GM23338 (cell line): ENCODE data around the gene CSTF1. TPM values are rescaled to one million over a fixed set of nuclear protein-coding genes. Genes with fewer than 3 reads are reported as not detected.

ENCODE experiments used
- ATAC-seq: fragments of 200-7000 bp; cut with Tn5 transposase; 3 replicates; pipeline ENCODE4 v1.9.1; 2020
- DNase-seq: peaks from one replicate; pipeline ENCODE4 v3.0.0-alpha.2; 2015; ENCODE audit warnings: low spot score
- H2AFZ ChIP-seq: fragments of 200-600 bp; sonication (generic); 2 replicates; pipeline ENCODE4 v1.8.0; 2016; ENCODE audit warnings: antibody characterized with exemption, mild to moderate bottlenecking, moderate library complexity
- H3F3A ChIP-seq: fragments of 200-600 bp; sonication (generic); replicated peaks from 2 replicates; pipeline ENCODE4 v1.8.0; 2017; ENCODE audit warnings: antibody characterized with exemption, mixed run types, low read depth
- H3K27ac ChIP-seq: fragments of 200-600 bp; sonication (generic); 2 replicates; pipeline ENCODE4 v1.6.1; 2016; ENCODE audit warnings: low read depth
- H3K27me3 ChIP-seq: fragments of 200-600 bp; sonication (generic); 2 replicates; pipeline ENCODE4 v1.8.0; 2016; ENCODE audit warnings: mild to moderate bottlenecking, mixed run types, moderate library complexity; ENCODE audit not compliant: insufficient read depth
- H3K36me3 ChIP-seq: fragments of 200-600 bp; sonication (generic); 2 replicates; pipeline ENCODE4 v1.8.0; 2016; ENCODE audit warnings: mild to moderate bottlenecking; ENCODE audit not compliant: insufficient read depth
- H3K4me1 ChIP-seq: fragments of 200-600 bp; sonication (generic); 2 replicates; pipeline ENCODE4 v1.8.0; 2016; ENCODE audit warnings: mild to moderate bottlenecking, moderate library complexity; ENCODE audit not compliant: insufficient read depth
- H3K4me2 ChIP-seq: fragments of 200-600 bp; sonication (generic); 2 replicates; pipeline ENCODE4 v1.7.1; 2017; ENCODE audit warnings: mixed run types
- H3K4me3 ChIP-seq: fragments of 200-600 bp; sonication (generic); 2 replicates; pipeline ENCODE4 v1.6.1; 2016; ENCODE audit warnings: mixed run types
- H3K79me2 ChIP-seq: fragments of 200-600 bp; sonication (generic); replicated peaks from 2 replicates; pipeline ENCODE4 v1.8.0; 2017; ENCODE audit warnings: mild to moderate bottlenecking; ENCODE audit not compliant: insufficient read depth
- H3K9me2 ChIP-seq: fragments of 200-600 bp; sonication (generic); 2 replicates; pipeline ENCODE4 v1.8.0; 2017; ENCODE audit not compliant: insufficient read depth
- H4K20me1 ChIP-seq: fragments of 200-600 bp; sonication (generic); replicated peaks from 2 replicates; pipeline ENCODE4 v1.8.0; 2017; ENCODE audit warnings: mild to moderate bottlenecking; ENCODE audit not compliant: insufficient read depth
- H3K27ac Mint-ChIP-seq: 2 replicates; pipeline ENCODE4 v1.8.0; 2020; ENCODE audit warnings: inconsistent platforms, mild to moderate bottlenecking, moderate library complexity, mixed read lengths
- H3K27me3 Mint-ChIP-seq: 3 replicates; pipeline ENCODE4 v1.8.0; 2022; ENCODE audit warnings: low read depth, mild to moderate bottlenecking, moderate library complexity, mixed read lengths, inconsistent platforms; ENCODE audit not compliant: insufficient read depth, poor library complexity
- H3K36me3 Mint-ChIP-seq: 3 replicates; pipeline ENCODE4 v1.8.0; 2021; ENCODE audit warnings: low read depth, mild to moderate bottlenecking, inconsistent platforms, moderate library complexity, mixed read lengths
- H3K4me1 Mint-ChIP-seq: 3 replicates; pipeline ENCODE4 v1.8.0; 2020; ENCODE audit warnings: mild to moderate bottlenecking, inconsistent platforms, mixed read lengths
- H3K4me3 Mint-ChIP-seq: 3 replicates; pipeline ENCODE4 v1.8.0; 2021; ENCODE audit warnings: moderate library complexity, mild to moderate bottlenecking, inconsistent platforms, mixed read lengths
- H3K9me3 Mint-ChIP-seq: 3 replicates; pipeline ENCODE4 v1.8.0; 2020; ENCODE audit warnings: moderate library complexity, mild to moderate bottlenecking, inconsistent platforms, mixed read lengths
- CREB1 ChIP-seq: fragments of 250-450 bp; sonication (Bioruptor Pico); IDR thresholded peaks from 2 replicates; pipeline ENCODE4 v1.5.0; 2020; ENCODE audit warnings: low read depth, mild to moderate bottlenecking, moderate library complexity
- CTCF ChIP-seq, 2 experiments: fragments of 200-600 bp in 1 of 2; sonication (generic) in 1 of 2; conservative IDR thresholded peaks; 2 replicates each; pipeline versions ENCODE4 v1.5.1 to v1.6.1; 2016 to 2017; ENCODE audit warnings: antibody characterized with exemption in 2 of 2, low read depth in 2 of 2, mild to moderate bottlenecking in 2 of 2, moderate library complexity in 1 of 2
- ETS1 ChIP-seq: IDR thresholded peaks from 2 replicates; pipeline ENCODE4 v1.6.1; 2016; ENCODE audit warnings: antibody characterized with exemption
- EZH2 ChIP-seq: fragments of 200-600 bp; sonication (generic); IDR thresholded peaks from one replicate; pipeline ENCODE4 v1.8.0; 2017; ENCODE audit warnings: antibody characterized with exemption, mild to moderate bottlenecking, low read depth; ENCODE audit not compliant: unreplicated experiment
- JUNB ChIP-seq: IDR thresholded peaks from one replicate; pipeline ENCODE4 v1.6.1; 2016; ENCODE audit warnings: antibody characterized with exemption; ENCODE audit not compliant: unreplicated experiment
- NANOG ChIP-seq: IDR thresholded peaks from 2 replicates; pipeline ENCODE4 v1.6.1; 2016; ENCODE audit warnings: antibody characterized with exemption, borderline replicate concordance
- POLR2AphosphoS5 ChIP-seq: IDR thresholded peaks from 2 replicates; pipeline ENCODE4 v1.6.1; 2016; ENCODE audit warnings: antibody characterized with exemption, low read depth
- REST ChIP-seq: IDR thresholded peaks from one replicate; pipeline ENCODE4 v1.6.1; 2018; ENCODE audit warnings: antibody characterized with exemption; ENCODE audit not compliant: unreplicated experiment
- STAT1 ChIP-seq: IDR thresholded peaks from one replicate; pipeline ENCODE4 v1.6.1; 2016; ENCODE audit warnings: antibody characterized with exemption; ENCODE audit not compliant: unreplicated experiment
- ZNF114 ChIP-seq: fragments of 250-450 bp; sonication (Bioruptor Pico); IDR thresholded peaks from 2 replicates; pipeline ENCODE4 v1.5.0; 2020; ENCODE audit warnings: mild to moderate bottlenecking, moderate library complexity
- ZNF331 ChIP-seq: fragments of 250-450 bp; sonication (Bioruptor Pico); IDR thresholded peaks from 2 replicates; pipeline ENCODE4 v1.5.0; 2020; ENCODE audit warnings: low read depth, mild to moderate bottlenecking, moderate library complexity
- ZNF462 ChIP-seq: fragments of 250-450 bp; sonication (Bioruptor Pico); IDR thresholded peaks from 2 replicates; pipeline ENCODE4 v1.5.0; 2020; ENCODE audit warnings: mild to moderate bottlenecking, moderate library complexity
- polyA plus RNA-seq: library from polyadenylated mRNA; unstranded; fragments of >200 nt; fragmentation: Nextera tagmentation; extraction: Ambion mirVana; gene quantifications from 2 replicates; pipeline ENCODE4 v1.2.1, GENCODE V29; 2016
- total RNA-seq: library from RNA; depleted of rRNA; stranded (reverse); fragments of >200 nt; shearing (Covaris generic); gene quantifications from 2 replicates; pipeline ENCODE4 v1.2.3, GENCODE V29; 2014

The CSTF1 gene
- total and polyA plus RNA-seq, 2 experiments from 2014 or later = 21.5 to 62.3 TPM

GRCh38 chr20:56424931-56425330, 32.5 kb downstream of the CSTF1 start:
- H3K9me3 Mint-ChIP-seq = no peaks in the 10 kb centered on the region; the same call in 2 of the 3 replicates
- Histone ChIP-seq H3K4me3 (no peak overlapping the region), H3K4me1 (no peaks in the 10 kb centered on the region), H3K79me2 (no peaks in the 10 kb centered on the region), H4K20me1 (no peaks in the 10 kb centered on the region), H3K4me2 (no peak overlapping the region), H2AFZ (no peak overlapping the region), H3K36me3 (no peaks in the 10 kb centered on the region), H3K27ac (no peak overlapping the region), H3K9me2 (no peaks in the 10 kb centered on the region), H3F3A (no peaks in the 10 kb centered on the region), H3K27me3 (peaks cover 16% of the 10 kb centered on the region; the same call in 1 of the 2 replicates)
- no peak for ATAC-seq
- peaks cover 37% of the 10 kb centered on the region for H3K27me3 Mint-ChIP-seq
- no peak overlapping the region for H3K4me3 Mint-ChIP-seq
- peaks cover 11% of the 10 kb centered on the region for H3K4me1 Mint-ChIP-seq
- no peak overlapping the region for H3K27ac Mint-ChIP-seq
- DNase-seq = no peak
- TF ChIP-seq CREB1 (CRISPR knock-in tag) (no peak), JUNB (no peak), ETS1 (no peak), REST (no peak), ZNF462 (CRISPR knock-in tag) (no peak), EZH2 (no peak), STAT1 (no peak), CTCF (conservative IDR thresholded peaks at IDR 0.05; ENCODE audit: low read depth in 2 of 2) (no peak), ZNF331 (CRISPR knock-in tag) (no peak), POLR2AphosphoS5 (no peak), ZNF114 (CRISPR knock-in tag) (no peak), NANOG (no peak)
- H3K36me3 Mint-ChIP-seq = no peaks in the 10 kb centered on the region; the same call in 2 of the 3 replicates
